HG03521 (cell line): ENCODE data around the gene CD83.
"Not testable (repeated sequence)": the region's sequence is repeated elsewhere in the genome, so short reads cannot be mapped to it uniquely, and the experiment has no call there.

Experiments
- ATAC-seq: cut with Tn5 transposase; IDR thresholded peaks from one replicate; pipeline ENCODE4 v1.9.1; 2021; ENCODE audit warnings: mild to moderate bottlenecking, moderate library complexity; ENCODE audit not compliant: unreplicated experiment

CD83 gene, protein sequence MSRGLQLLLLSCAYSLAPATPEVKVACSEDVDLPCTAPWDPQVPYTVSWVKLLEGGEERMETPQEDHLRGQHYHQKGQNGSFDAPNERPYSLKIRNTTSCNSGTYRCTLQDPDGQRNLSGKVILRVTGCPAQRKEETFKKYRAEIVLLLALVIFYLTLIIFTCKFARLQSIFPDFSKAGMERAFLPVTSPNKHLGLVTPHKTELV

DNA sequence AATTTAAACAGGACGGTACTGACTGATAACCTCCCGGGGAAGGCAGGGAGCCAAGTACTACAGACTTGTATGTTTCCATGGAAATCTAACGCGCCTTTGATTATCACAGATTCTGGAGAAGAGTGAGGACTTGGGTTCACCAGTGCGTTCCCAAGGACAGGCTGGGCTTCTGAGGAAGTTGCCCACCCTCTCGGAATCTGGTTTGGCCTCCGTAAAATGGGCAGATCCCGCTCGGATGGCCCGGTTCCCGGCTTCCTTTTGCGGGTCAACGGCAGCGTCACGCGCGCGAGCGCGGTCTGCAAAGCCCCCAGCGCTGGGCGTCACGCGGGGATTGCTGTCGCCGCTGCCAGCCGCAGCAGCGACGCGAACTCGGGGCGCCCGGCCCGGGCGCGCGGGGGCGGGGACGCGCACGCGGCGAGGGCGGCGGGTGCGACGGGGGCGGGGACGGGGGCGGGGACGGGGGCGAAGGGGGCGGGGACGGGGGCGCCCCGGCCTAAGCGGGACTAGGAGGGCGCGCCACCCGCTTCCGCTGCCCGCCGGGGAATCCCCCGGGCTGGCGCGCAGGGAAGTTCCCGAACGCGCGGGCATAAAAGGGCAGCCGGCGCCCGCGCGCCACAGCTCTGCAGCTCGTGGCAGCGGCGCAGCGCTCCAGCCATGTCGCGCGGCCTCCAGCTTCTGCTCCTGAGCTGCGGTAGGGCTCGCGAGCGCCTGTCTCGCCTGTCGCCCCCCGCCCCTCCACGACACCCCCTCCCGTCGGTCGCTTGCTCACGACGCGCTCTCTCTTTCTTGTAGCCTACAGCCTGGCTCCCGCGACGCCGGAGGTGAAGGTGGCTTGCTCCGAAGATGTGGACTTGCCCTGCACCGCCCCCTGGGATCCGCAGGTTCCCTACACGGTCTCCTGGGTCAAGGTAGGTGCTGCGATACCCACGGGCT is at the start of gene CD83:
Gene CD83 (plus strand): TSS at position 615 of the 933 bp plus-strand sequence. CDS start 40 bp downstream, at position 655.
- ATAC-seq, result peak; percentile 65

DNA sequence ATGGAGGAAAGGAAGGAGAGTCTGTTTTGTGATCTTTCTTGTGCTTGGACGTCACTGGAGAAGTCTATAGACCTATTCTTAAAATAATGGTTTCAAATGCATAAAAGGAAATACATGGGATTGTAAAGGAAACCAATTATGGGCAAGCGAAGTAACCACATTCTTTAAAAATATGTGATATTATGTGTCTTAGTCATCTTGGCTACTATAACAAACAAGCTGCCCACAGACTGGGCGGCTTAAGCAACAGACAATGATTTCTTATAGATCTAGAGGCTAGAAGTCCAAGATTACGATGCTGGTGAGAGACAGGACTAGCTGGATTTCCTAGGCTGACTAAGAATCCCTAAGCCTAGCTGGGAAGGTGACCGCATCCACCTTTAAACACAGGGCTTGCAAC is 49.4 kb upstream of the CD83 start:
- ATAC-seq, result no peak

DNA sequence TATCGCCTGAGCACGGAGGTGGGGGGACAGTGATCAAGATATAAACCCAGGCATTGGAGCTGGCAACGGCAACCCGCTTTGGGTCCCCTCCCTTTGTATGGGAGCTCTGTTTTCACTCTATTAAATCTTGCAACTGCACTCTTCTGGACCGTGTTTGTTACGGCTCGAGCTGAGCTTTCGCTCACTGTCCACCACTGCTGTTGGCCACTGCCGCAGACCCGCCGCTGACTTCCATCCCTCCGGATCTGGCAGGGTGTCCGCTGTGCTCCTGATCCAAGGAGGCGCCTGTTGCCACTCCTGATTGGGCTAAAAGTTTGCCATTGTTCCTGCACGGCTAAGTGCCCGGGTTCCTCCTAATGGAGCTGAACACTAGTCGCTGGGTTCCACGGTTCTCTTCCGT is 48.9 kb upstream of the CD83 start:
- no peak for ATAC-seq

DNA sequence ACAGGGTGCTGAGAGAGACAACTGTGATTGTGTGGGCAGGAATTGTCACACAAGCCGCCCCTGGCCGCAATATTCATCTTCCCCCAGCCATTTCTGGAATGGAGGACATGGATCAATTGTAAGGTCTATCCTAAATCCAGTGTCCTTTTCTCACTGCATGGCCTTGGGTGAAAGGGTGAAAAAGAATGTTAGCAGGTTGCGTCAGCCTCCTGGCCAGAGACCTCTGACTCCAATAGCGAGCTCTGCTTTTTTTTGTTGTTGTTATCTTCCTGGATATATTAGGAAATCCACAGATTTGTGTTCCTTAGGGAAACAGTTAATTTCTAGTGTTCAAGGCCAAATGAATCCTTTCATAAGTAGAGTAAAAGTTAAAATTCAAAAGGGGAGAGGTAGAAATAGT is 47.1 kb upstream of the CD83 start:
- ATAC-seq, result no peak

DNA sequence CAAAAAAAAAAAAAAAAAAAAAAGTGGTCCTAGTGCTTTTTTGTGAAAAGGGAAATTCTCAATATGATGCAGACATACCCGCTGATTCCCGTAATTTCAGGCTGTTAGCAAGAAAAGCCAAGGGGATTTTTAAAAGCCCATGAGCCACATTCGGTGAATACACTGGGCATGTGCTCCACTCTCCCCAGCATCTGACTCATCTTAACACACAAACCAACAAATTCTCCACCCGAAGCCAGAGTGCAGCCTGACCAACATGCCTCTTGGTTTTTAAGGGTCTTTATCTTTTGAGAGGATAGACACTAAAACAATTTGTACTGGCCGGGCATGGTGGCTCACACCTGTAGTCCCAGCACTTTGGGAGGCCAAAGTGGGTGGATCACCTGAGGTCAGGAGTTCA is 45.5 kb upstream of the CD83 start:
- ATAC-seq, result no peak

DNA sequence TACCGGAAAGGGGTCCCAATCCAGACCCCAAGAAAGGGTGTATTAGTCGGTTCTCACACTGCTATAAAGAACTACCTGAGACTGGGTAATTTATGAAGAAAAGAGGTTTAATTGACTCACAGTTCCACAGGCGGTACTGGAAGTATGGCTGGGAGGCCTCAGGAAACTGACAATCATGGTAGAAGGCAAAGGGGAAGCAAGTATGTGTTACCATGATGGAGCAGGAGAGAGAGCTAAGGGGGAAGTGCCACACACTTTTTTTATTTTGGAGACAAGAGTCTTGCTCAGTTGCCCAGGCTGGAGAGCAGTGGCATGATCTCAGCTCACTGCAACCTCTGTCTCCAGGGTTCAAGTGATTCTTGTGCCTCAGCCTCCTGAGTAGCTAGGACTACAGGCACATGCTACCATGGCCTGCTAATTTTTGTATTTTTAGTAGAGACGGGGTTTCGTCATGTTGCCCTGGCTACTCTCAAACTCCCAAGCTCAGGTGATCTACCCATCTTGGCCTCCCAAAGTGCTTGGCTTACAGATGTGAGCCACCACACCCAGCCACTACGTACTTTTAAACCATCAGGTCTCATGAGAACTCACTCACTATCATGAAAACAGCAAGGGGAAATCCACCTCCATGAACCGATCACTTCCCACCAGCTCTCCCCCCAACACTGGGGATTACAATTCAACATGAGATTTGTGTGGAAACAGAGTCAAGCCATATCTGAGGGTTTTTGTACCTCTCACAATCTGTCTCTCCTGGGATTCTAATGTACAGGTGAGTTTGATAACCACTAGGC is 43.8 kb upstream of the CD83 start:
- not testable (repeated sequence) for ATAC-seq

DNA sequence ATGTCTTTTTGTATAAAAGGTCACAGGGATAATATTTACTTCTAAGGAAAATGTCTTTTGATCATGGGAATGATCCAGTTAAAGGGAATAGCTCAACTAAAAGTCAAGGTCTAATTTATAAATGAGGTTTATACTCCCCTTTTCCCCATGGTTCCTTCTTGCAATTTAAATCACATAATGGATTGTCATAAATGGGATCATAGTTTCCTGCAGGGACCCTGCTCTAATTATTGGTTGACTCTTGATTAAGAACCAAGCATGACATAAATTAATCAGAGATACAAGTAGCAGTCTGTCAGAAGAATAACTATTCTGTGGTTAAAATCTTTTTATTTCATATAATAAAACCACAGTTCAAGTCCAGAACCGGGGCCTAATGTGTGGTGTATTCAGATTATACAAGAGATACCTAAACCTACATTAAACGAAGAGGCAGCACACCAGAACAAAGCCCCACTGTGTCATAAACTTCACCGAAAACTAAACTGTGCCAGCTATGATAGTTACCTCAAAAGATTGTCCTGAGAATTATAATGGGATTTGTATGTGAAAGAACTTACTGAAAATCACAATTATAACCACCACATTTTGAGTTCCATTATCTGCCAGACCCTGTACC is 43.0 kb upstream of the CD83 start:
- ATAC-seq, result no peak

DNA sequence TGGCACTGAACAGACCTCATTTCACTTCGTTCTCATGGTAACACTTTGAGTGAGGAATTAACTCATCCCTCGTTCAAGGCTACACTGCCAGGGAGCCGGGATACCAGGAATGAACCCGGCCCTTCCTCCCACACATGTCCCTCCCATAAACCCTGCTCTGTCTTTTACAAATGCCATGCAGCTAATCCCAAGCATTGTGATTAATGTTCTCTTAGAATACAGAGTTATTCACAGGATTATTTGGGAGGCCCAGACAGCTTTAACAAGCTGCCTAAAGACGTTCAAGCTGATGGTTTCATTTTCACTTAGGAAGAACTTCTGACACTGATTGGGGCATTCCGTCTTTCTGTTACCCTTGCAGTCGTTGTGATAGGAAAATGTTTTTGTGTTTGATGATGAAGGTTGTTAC is 42.5 kb upstream of the CD83 start:
- ATAC-seq, result peak; percentile 57

DNA sequence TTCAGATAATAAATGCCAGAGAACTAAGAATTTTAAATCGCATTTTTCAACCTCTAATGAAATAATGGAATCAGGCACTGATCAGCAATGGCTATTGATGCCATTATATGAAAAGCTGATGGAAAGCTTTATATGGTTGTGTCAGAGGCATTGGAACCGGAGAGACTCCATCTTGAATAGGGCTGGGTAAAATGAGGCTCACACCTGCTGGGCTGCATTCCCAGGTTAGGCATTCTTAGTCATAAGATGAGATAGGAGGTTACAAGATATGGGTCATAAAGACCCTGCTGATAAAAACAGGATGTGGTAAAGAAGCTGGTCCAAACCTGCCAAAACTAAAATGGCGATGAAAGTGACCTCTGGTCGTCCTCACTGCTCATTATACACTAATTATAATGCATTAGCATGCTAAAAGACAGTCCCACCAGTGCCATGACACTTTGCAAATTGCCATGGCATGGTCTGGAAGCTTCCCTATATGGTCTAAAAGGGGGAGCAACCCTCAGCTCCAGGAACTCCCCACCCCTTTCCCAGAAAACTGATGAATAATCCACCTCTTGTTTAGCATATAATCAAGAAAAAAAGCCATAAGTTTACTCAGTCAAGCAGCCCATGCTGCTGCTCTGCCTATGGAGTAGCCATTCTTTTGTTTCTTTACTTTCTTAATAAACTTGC is 40.2 kb upstream of the CD83 start:
- ATAC-seq, result no peak

DNA sequence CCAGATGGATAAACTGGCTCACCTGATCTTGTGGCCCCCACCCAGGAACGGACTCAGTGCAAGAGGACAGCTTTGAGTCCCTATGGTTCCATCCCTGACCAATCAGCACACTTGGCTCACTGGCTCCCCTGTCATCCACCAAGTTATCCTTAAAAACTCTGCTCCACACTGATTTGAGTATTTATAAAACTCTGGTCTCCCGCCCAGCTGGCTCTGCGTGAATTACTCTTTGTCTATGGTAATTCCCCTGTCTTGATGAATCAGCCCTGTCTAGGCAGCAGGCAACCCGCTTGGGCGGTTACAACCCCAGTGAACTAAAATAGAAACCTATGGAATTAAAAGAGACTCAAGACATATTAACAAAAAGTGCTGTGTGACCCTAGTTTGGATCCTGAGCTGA is 38.1 kb upstream of the CD83 start:
- no peak for ATAC-seq

DNA sequence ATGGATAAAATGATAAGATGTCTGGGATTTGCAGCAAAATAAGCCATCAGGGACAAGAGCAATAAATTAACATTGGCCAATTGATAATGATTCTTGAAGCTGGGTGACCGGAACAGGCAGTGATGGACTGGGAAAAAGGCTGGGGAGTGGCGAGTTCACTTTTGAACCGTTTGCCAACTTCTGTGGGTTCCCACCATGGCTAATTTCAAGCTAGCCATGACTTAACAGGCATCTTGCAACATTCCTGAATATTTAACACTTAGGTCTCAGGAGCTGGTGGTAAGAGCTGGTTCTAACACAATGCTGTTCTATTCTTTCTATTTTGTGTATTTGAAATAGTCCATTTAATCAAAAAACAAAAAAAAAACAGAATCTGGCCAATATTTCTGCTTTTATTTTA is 37.6 kb upstream of the CD83 start:
- ATAC-seq, result no peak

DNA sequence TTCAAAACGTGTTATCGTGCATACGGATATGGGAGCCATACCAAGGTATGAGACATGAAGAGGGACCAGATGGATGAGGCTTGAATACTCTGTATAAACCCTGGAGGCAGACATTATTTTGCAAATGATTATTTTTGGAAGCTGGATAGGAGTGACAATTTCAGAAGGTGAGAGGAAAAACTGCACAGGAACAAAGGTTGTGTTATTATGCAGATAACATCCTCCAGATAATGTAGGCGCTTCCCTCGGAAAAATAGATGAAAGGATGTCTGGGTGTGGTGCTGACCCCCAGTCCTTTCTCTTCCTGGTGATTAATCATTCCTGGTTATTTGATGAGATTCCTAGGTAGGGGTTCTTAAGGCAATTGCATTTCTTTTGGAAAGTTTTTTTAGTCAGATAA is 36.4 kb upstream of the CD83 start:
- no peak for ATAC-seq

DNA sequence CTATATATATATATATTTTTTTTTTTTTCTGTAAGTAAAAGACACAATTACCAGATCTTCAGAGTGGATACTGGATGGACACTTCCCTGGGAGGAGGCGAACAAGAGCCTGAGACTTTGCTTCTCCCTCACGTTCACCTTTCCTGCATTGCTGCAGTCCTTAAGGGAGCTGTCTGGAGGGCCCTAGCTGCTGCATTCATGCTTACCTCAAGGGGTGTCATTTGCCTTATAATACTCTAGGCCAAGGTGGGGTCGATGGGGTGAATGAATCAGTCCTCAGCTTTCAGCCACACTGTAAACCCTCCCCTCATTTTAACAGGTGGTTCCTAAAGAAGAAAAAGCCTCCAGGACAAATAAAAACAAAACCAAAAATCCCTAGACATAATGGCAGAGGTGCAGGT is 34.8 kb upstream of the CD83 start:
- ATAC-seq, result no peak

DNA sequence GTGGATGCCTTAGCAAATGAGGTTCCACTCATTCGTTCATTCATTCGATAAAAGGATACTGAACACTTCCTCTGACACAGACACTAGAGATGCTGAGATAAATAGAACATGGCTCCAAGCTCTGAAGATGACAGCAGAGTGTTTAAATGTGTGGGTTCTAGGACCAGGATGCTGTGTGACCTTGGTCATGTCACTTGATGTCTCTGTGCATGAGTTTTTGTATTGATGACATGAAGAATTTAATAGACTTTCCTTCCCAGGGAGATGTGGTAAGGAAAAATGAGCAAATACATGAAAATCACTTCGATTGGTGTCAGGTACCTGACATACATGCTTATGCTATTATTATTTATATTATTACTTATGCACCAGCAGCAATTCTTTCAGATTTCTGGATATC is 34.3 kb upstream of the CD83 start:
- no peak for ATAC-seq

DNA sequence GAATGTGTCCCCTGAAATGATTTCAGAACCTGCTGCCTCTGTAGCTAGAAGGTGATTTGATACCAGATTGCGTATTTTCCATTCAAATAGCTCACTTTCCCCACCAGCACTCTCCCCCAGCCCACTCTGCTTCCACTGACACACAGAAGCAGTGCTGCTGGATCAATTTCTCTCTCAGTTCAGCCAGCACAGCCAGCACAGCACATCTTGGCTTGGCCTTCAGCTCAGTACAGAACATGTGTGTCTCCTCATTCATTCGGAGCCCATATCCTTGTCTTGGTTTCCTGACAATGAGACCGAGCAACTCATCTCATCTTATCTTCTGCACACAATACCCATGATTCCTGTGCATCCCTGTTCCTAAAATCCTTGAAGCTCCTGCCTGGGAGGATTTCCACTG is 33.8 kb upstream of the CD83 start:
- ATAC-seq, result no peak

DNA sequence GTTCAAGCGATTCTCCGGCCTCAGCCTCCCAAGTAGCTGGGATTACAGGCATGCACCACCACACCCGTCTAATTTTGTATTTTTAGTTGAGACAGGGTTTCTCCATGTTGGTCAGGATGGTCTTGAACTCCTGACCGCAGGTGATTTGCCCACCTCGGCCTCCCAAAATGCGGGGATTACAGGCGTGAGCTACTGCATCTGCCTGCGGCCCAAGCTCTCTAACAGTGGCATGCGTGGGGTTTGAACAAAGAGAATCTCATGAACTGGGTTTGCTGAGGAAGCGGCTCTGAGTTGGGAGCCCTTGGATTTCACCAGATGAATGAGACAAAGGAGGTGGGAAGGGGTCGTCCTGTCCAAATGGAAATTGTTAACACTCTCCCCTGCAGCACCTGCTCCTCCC is 33.2 kb upstream of the CD83 start:
- no peak for ATAC-seq

DNA sequence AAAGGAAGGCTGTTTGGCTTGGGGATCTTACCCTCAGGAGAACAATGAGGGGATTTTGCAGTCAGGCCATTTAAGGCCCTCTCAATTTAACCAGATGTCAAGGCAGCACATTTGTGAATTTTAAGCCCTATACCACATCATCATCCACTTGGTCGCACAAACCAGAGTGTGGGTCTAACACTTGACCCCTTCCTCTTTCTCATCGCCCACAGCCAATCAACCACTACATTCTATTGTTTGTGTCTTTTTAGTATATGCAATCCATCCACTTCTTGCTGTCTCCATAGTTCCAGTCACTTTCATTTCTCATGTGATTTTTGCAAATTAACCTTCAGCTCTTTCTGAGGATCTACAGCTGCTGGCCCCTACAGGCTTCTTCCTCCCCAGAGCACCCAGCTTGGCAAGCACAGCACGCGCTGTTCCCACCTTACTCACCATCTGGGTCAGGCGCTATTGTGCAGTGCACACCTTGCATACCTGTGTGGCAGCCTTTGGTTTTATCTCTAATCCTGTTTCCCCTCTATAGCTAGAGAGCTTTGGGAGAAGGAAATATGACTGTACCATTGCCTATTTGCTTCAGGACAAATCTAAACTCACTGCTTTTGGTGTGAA is 32.3 kb upstream of the CD83 start:
- ATAC-seq, result no peak

DNA sequence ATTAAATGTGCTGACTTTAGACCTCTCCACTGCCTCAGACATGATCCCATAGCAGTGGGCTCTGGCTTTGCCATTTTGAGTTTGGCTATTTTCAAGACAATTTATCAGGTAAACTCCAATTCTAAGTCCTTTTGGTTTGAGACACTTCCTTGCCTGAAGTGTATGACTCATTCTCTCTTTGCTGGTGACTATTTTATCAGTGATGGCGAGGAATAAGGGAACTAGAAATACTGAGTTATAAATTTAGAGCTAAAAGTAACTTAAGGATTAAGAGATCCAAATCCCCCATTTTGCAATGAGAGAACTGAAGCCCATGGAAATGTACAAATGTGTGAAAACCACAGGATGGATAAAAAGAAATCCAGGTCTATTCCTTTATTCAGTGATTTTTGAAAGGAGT is 30.9 kb upstream of the CD83 start:
- ATAC-seq, result no peak

DNA sequence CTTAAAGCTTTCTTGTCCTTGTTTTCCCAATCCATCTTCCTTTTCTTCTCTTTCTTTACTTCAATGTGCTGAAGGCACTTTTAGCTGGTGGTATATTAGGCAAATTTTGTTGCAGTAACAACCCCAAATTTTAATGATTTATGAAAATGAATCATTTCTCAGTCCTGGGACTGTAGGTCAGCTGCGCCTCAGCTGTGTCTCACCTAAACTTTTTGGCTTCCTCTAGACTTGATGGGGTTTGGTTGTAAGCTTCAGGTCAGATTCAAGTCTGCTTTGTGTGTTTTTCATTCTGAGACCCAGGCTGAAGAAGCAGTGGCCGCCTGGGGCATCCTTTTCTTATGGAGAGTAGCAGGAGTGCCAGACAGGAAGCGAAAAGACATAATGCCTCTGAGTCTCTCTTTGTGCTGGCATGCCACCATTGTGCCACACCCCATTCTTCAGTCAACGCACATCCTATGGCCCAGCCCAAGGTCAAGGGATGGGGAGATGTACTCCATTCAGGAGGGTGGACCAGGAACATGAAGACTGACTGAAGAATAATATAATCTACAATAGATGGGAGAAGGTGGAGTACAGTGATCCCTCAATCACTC is 28.9 kb upstream of the CD83 start:
- ATAC-seq, result no peak

DNA sequence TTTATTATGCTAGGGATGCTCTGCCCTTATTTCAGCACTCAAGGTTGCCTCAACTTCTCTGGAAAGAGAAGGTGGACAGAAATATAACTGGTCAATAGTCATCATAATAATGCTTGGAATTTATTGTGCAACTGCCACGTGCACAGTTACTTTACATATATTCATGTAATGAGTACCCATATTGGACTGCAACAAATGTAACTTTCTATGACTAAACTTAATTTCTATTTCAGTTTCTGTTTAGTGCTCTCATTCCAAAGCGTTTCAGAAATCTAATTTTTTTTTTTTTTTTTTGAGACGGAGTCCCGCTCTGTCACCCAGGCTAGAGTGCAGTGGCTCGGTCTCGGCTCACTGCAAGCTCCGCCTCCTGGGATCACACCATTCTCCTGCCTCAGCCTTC is 28.3 kb upstream of the CD83 start:
- ATAC-seq, result no peak
